Sigmoid colon (tissue), 4 donors: ENCODE measurements around the gene INPP5E.

Source experiments
- CTCF ChIP-seq, 4 experiments: fragments of 450-650 bp in 3 of 4; fragments of 200-600 bp in 1 of 4; IDR thresholded peaks; one replicate each; pipeline ENCODE4 v1.5.1; 2016 to 2019; ENCODE audit warnings: antibody characterized with exemption in 4 of 4, mild to moderate bottlenecking in 3 of 4, moderate library complexity in 2 of 4
- POLR2AphosphoS5 ChIP-seq, 4 donors: sonication (generic); formaldehyde crosslinking; IDR thresholded peaks; one replicate each; pipeline ENCODE4 v1.6.1; 2017; ENCODE audit warnings: antibody characterized with exemption in 4 of 4

- no peak for TF ChIP-seq CTCF (IDR thresholded peaks at IDR 0.05)
- no peak for TF ChIP-seq POLR2AphosphoS5 (IDR thresholded peaks at IDR 0.05)
These were observed 35.6 kb upstream of the INPP5E start for GRCh38 chr9:136474974-136475865.
